Heart left ventricle (tissue), 16 donors: Measurements from ENCODE around the gene UGT1A1. TPM values are rescaled to one million over a fixed set of nuclear protein-coding genes. Genes with fewer than 3 reads are reported as not detected.

Experiments used
- ATAC-seq, 4 donors: fragments of 200-7000 bp; cut with Tn5 transposase; one replicate each; pipeline ENCODE4 v1.9.1; 2020 to 2022; ENCODE audit warnings: moderate library complexity in 4 of 4, mild to moderate bottlenecking in 3 of 4, moderate number of reproducible peaks in 1 of 4
- DNase-seq, 5 donors: peaks; one replicate each; pipeline ENCODE4 v3.0.0-alpha.2; 2020
- H3K27ac ChIP-seq, 12 donors: fragments of 200-600 bp; sonication (generic) in 4 of 12; one replicate each; pipeline versions ENCODE4 v1.5.0 to v1.8.0; 2016 to 2022; ENCODE audit warnings: mild to moderate bottlenecking in 2 of 12
- H3K27me3 ChIP-seq, 9 donors: fragments of 200-600 bp; sonication (generic) in 2 of 9; one replicate each; pipeline versions ENCODE4 v1.5.1 to v1.8.0; 2016 to 2022; ENCODE audit warnings: mild to moderate bottlenecking in 3 of 9
- H3K36me3 ChIP-seq, 9 donors: fragments of 200-600 bp; sonication (generic) in 2 of 9; one replicate each; pipeline versions ENCODE4 v1.5.0 to v1.8.0; 2018 to 2022; ENCODE audit warnings: mild to moderate bottlenecking in 2 of 9
- H3K4me1 ChIP-seq, 12 donors: fragments of 200-600 bp; sonication (generic) in 4 of 12; one replicate each; pipeline versions ENCODE4 v1.5.0 to v1.8.0; 2016 to 2022; ENCODE audit warnings: mild to moderate bottlenecking in 3 of 12
- H3K4me3 ChIP-seq, 12 donors: fragments of 200-600 bp; sonication (generic) in 4 of 12; one replicate each; pipeline versions ENCODE4 v1.5.0 to v1.8.0; 2017 to 2022; ENCODE audit warnings: mild to moderate bottlenecking in 9 of 12, moderate library complexity in 4 of 12
- H3K9me3 ChIP-seq, 12 donors: fragments of 200-600 bp; sonication (generic) in 4 of 12; one replicate each; pipeline versions ENCODE4 v1.5.0 to v1.8.0; 2016 to 2022; ENCODE audit warnings: mild to moderate bottlenecking in 1 of 12
- POLR2A ChIP-seq, 2 donors: fragments of 450-650 bp; IDR thresholded peaks; one replicate each; pipeline ENCODE4 v1.6.1; 2017; ENCODE audit warnings: antibody characterized with exemption in 2 of 2, mild to moderate bottlenecking in 2 of 2, moderate library complexity in 2 of 2
- WGBS, 4 donors: extraction: QIAGEN DNeasy Blood & Tissue Kit in 2 of 4; methylation state at CpG; one replicate each; pipeline versions ENCODE4 v1.1.5 to v1.1.7; 2013 to 2018; 5-methylcytosine and 5-hydroxymethylcytosine counted together
- intact Hi-C, 10 donors: fragments of 100-400 bp; cut with DNase I; formaldehyde crosslinking; loops; one replicate each; pipeline versions ENCODE4 v1.11.1 to v1.14.2; 2022
- long read RNA-seq, 3 donors: library from polyadenylated mRNA; unstranded; transcript quantifications; one replicate each; pipeline ENCODE4 v2.0.0, GENCODE V29; 2020 to 2021
- polyA plus RNA-seq, 2 donors: library from polyadenylated mRNA; stranded (reverse); fragments of 200-250 nt; gene quantifications; one replicate each; pipeline ENCODE4 v1.2.3, GENCODE V29; 2013
- total RNA-seq, 9 donors: library from RNA; depleted of rRNA in 2 of 9; stranded (reverse); fragments of >200 nt in 2 of 9; fragmentation: NEBNext Ultra II Directional in 3 of 9; extraction: Animal tissue kit (Norgen Biotek cat#: 25700) in 3 of 9; gene quantifications; one replicate each; pipeline versions ENCODE4 v1.1.0 to v1.2.4, GENCODE V29; 2016 to 2023
- TF ChIP-seq, protein P1 (sequence below), 12 donors: fragments of 200-600 bp; sonication (generic) in 4 of 12; IDR thresholded peaks; one replicate each; pipeline versions ENCODE4 v1.5.0 to v1.8.0; 2018 to 2022; ENCODE audit warnings: antibody characterized with exemption in 12 of 12, mild to moderate bottlenecking in 5 of 12
- donor health status: ischemic (EF 13 %, LVEDD 7.1; RV severe dilation, severe dysfunction).
- donor health status: healthy with polysubstance abuse.
- donor health status: DM: no; HTN: yes; CAD: no.
- donor health status: DM: no; HTN: no; CAD: no.
- donor health status: ischemic (EF 25% LVEDD 6.9; RV normal size, moderate dysfunction).
- donor health status: ischemic (EF 25% LVEDD 5.7; RV mildly dilated, moderate dysfunction).
- donor health status: healthy.
- donor health status: DM: yes; HTN: yes; CAD: no.
- donor health status: ischemic (EF 35%, LVEDD 5.7; RV mildly dilated, moderate dysfunction).
- donor health status: nonischemic (EF 11% LVEDD 7.7; RV severe dilation, severe dysfunction).
- donor health status: DM: yes; HTN: yes; CAD: no.
- donor health status: PGD.
- donor health status: ischemic (EF 29% LVEDD 5.4; RV normal size, mild dysfunction).
- donor health status: nonischemic (EF 23%, LVEDD 6.1; RV moderate dilation, normal function).

Gene UGT1A1
- total RNA-seq (not detected), polyA plus RNA-seq (under 1 TPM in 1 of 2 donors, not detected in 1; 0.03 TPM)
- long read RNA-seq, donor 1 = 0 reads
- long read RNA-seq, donor 2 = 0 reads
- long read RNA-seq, donor 3 = 0 reads

GRCh38 chr2:233760043-233760442 is at the start of gene UGT1A1:
UGT1A1 (plus strand) TSS chr2:233760270; CDS start chr2:233760288, 18 bp downstream.
- DNase-seq = no peak
- Histone ChIP-seq H3K4me1 (no peaks in the 10 kb centered on the region), H3K27ac (no peak within 1 kb of the TSS), H3K9me3 (no peaks in the 10 kb centered on the region), H3K27me3 (peaks cover 0 to 16% (median 0%) of the 10 kb centered on the region in 9 donors), H3K36me3 (no peaks in the 10 kb centered on the region), H3K4me3 (no peak within 1 kb of the TSS)
- TF ChIP-seq POLR2A (IDR thresholded peaks at IDR 0.05) = no peak
- TF ChIP-seq, protein P1, sequence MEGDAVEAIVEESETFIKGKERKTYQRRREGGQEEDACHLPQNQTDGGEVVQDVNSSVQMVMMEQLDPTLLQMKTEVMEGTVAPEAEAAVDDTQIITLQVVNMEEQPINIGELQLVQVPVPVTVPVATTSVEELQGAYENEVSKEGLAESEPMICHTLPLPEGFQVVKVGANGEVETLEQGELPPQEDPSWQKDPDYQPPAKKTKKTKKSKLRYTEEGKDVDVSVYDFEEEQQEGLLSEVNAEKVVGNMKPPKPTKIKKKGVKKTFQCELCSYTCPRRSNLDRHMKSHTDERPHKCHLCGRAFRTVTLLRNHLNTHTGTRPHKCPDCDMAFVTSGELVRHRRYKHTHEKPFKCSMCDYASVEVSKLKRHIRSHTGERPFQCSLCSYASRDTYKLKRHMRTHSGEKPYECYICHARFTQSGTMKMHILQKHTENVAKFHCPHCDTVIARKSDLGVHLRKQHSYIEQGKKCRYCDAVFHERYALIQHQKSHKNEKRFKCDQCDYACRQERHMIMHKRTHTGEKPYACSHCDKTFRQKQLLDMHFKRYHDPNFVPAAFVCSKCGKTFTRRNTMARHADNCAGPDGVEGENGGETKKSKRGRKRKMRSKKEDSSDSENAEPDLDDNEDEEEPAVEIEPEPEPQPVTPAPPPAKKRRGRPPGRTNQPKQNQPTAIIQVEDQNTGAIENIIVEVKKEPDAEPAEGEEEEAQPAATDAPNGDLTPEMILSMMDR (IDR thresholded peaks at IDR 0.05) = no peak
- intact Hi-C loops = no loop called here
- WGBS, 4 donors = 82 to 94% (median 91%) methylated on average over 6 of the region's 6 CpGs
- no peak for ATAC-seq

GRCh38 chr2:233711312-233712008 is 48.6 kb upstream of the UGT1A1 start:
- no peaks in the 10 kb centered on the region for H3K4me1 ChIP-seq
- no peak overlapping the region for H3K27ac ChIP-seq
- intact Hi-C loops = loop anchor here in 1 of 10 donors (10.0 kb wide), 1 partner anchor 267 kb away; no protein-coding TSS in a partner anchor
- peak in 3 of 4 donors; percentile 75 to 85 (median 76) for ATAC-seq
- 35 to 42% (median 36%) methylated on average over 10 to 11 of the region's 11 CpGs for WGBS, 4 donors
- H3K36me3 ChIP-seq = no peaks in the 10 kb centered on the region
- no peak overlapping the region for H3K4me3 ChIP-seq
- H3K9me3 ChIP-seq = no peaks in the 10 kb centered on the region
- TF ChIP-seq, protein P1 (IDR thresholded peaks at IDR 0.05) = peak; percentile 48 to 83 (median 71)
- no peak for TF ChIP-seq POLR2A (IDR thresholded peaks at IDR 0.05)
- H3K27me3 ChIP-seq = peaks cover 0 to 16% (median 4%) of the 10 kb centered on the region in 9 donors
- peak; percentile 47 to 79 (median 61) for DNase-seq

GRCh38 chr2:233712611-233713261 is 47.3 kb upstream of the UGT1A1 start, which contains the start of gene UGT1A5:
UGT1A5 (plus strand) TSS chr2:233712907; CDS start chr2:233712992, 85 bp downstream.
- Histone ChIP-seq H3K27ac (no peak within 1 kb of the TSS), H3K4me1 (no peaks in the 10 kb centered on the region), H3K9me3 (no peaks in the 10 kb centered on the region), H3K4me3 (no peak within 1 kb of the TSS), H3K36me3 (no peaks in the 10 kb centered on the region), H3K27me3 (peaks cover 0 to 26% (median 6%) of the 10 kb centered on the region in 9 donors)
- TF ChIP-seq, protein P1 (IDR thresholded peaks at IDR 0.05) = no peak
- TF ChIP-seq POLR2A (IDR thresholded peaks at IDR 0.05) = no peak
- DNase-seq (no peak), ATAC-seq (no peak)
- intact Hi-C loops = loop anchor here in 1 of 10 donors (10.0 kb wide), 1 partner anchor 268 kb away; no protein-coding TSS in a partner anchor
- 78 to 83% (median 80%) methylated on average over 14 of the region's 14 CpGs for WGBS, 4 donors

GRCh38 chr2:233713262-233713615 is 46.8 kb upstream of the UGT1A1 start:
- H3K4me3 ChIP-seq = no peak overlapping the region
- H3K27me3 ChIP-seq = peaks cover 0 to 31% (median 6%) of the 10 kb centered on the region in 9 donors
- no peaks in the 10 kb centered on the region for H3K9me3 ChIP-seq
- no peaks in the 10 kb centered on the region for H3K4me1 ChIP-seq
- no peak for TF ChIP-seq POLR2A (IDR thresholded peaks at IDR 0.05)
- TF ChIP-seq, protein P1 (IDR thresholded peaks at IDR 0.05) = no peak
- intact Hi-C loops = loop anchor here in 1 of 10 donors (10.0 kb wide), 1 partner anchor 268 kb away; no protein-coding TSS in a partner anchor
- DNase-seq (no peak), ATAC-seq (no peak)
- WGBS, 4 donors = 73 to 83% (median 80%) methylated on average over 7 of the region's 7 CpGs
- no peak overlapping the region for H3K27ac ChIP-seq
- no peaks in the 10 kb centered on the region for H3K36me3 ChIP-seq
